ENCODE data around the gene KCNQ2. TPM values are rescaled to one million over a fixed set of nuclear protein-coding genes. Genes with fewer than 3 reads are reported as not detected.

The KCNQ2 gene
- total RNA-seq, 1 donor from 2014 or later: not detected

DNA sequence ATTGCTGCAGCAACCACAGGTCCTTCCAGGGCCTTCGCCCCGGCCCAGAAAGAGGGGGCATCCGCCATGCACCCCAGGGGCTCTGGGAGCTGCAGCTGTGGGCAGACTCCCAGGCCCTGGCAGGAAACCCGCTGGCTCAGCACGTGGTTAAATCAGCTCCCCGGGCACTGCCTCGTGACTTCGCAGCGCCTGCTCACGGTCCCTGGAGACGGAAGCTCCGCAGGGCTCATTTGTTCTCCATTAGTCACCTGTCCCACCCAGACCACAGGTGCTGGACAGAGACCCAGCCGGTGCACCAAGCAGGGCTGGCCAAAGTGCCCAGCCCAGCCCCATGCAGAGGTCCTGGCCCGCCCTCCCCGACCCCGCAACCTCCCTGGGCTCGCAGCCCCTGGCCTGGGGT is 14.7 kb downstream of the KCNQ2 start:
- TF ChIP-seq, protein P1, sequence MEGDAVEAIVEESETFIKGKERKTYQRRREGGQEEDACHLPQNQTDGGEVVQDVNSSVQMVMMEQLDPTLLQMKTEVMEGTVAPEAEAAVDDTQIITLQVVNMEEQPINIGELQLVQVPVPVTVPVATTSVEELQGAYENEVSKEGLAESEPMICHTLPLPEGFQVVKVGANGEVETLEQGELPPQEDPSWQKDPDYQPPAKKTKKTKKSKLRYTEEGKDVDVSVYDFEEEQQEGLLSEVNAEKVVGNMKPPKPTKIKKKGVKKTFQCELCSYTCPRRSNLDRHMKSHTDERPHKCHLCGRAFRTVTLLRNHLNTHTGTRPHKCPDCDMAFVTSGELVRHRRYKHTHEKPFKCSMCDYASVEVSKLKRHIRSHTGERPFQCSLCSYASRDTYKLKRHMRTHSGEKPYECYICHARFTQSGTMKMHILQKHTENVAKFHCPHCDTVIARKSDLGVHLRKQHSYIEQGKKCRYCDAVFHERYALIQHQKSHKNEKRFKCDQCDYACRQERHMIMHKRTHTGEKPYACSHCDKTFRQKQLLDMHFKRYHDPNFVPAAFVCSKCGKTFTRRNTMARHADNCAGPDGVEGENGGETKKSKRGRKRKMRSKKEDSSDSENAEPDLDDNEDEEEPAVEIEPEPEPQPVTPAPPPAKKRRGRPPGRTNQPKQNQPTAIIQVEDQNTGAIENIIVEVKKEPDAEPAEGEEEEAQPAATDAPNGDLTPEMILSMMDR (IDR thresholded peaks at IDR 0.05; ENCODE audit: insufficient read depth, low read length, severe bottlenecking): no peak
- H3K36me3 ChIP-seq (ENCODE audit: control insufficient read depth, insufficient read depth, low read length): no peaks in the 10 kb centered on the region
- no peak for FAIRE-seq
- H3K27me3 ChIP-seq (ENCODE audit: control insufficient read depth, insufficient read depth, low read length): peaks cover 2% of the 10 kb centered on the region
- H3K4me3 ChIP-seq (ENCODE audit: low read depth, low read length): no peak overlapping the region
- peak; percentile 12 for DNase-seq (ENCODE audit: low read depth)

DNA sequence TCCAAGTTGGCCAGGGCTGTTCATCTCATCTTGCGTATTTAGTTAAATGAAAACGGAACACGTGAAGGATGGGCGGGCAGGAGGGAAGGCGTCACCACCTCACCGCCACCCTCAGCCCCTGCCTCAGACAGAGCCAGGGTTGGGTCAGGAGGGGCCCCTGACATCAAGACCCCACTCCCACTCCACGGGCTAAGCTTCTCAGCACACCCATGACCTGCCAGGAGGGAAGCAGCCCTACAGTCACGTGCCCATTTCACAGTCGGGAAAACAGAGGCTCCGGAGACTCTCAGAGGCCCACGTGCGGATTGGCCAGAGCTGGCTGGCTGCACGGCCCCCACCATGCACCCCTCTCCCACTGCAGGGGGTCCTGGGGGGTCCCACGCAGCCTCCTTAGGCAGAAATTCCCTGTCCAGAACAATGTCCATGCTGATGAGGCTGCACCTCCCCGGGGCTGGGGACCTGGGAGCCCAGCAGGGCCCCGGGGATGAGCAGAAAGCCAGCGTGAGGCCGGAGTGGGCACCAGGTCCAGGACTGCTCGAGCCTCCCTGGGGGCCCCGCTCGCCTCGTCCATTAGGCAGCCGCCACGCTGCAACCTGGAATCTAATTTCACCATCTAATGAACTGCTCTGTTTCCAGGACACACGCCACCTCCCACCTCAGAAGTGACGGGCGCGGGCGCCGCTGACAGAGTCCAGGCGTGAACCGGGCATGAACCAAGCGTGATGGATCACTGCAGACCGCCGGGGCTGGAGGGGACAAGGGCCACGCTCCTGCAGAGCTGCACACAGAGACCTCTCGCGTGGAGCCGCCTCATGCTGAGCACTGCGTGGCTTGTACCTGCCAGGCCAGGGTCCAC is 15.8 kb downstream of the KCNQ2 start:
- Histone ChIP-seq H3K27me3 (ENCODE audit: control insufficient read depth, insufficient read depth, low read length) (peaks cover 2% of the 10 kb centered on the region), H3K4me3 (ENCODE audit: low read depth, low read length) (no peak overlapping the region), H3K36me3 (ENCODE audit: control insufficient read depth, insufficient read depth, low read length) (no peaks in the 10 kb centered on the region)
- TF ChIP-seq, protein P1 (IDR thresholded peaks at IDR 0.05; ENCODE audit: insufficient read depth, low read length, severe bottlenecking): no peak
- DNase-seq (ENCODE audit: low read depth) (no peak), FAIRE-seq (no peak)

DNA sequence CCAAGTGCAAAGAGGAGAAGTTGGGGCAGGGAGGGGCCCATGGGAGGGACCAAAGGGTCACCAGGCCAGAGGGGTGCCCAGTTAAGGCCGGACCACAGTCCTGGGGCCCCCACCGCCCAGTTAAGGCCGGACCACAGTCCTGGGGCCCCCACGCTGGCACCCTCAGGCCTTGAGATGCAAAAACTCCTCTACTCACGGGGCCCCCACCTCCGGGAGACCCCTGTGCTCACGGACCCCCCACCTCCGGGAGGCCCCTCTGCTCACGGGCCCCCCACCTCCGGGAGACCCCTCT is 16.9 kb downstream of the KCNQ2 start:
- Histone ChIP-seq H3K36me3 (ENCODE audit: control insufficient read depth, insufficient read depth, low read length) (no peaks in the 10 kb centered on the region), H3K4me3 (ENCODE audit: low read depth, low read length) (no peak overlapping the region), H3K27me3 (ENCODE audit: control insufficient read depth, insufficient read depth, low read length) (no peaks in the 10 kb centered on the region)
- DNase-seq (ENCODE audit: low read depth) (no peak), FAIRE-seq (no peak)
- TF ChIP-seq, protein P1 (IDR thresholded peaks at IDR 0.05; ENCODE audit: insufficient read depth, low read length, severe bottlenecking): no peak

DNA sequence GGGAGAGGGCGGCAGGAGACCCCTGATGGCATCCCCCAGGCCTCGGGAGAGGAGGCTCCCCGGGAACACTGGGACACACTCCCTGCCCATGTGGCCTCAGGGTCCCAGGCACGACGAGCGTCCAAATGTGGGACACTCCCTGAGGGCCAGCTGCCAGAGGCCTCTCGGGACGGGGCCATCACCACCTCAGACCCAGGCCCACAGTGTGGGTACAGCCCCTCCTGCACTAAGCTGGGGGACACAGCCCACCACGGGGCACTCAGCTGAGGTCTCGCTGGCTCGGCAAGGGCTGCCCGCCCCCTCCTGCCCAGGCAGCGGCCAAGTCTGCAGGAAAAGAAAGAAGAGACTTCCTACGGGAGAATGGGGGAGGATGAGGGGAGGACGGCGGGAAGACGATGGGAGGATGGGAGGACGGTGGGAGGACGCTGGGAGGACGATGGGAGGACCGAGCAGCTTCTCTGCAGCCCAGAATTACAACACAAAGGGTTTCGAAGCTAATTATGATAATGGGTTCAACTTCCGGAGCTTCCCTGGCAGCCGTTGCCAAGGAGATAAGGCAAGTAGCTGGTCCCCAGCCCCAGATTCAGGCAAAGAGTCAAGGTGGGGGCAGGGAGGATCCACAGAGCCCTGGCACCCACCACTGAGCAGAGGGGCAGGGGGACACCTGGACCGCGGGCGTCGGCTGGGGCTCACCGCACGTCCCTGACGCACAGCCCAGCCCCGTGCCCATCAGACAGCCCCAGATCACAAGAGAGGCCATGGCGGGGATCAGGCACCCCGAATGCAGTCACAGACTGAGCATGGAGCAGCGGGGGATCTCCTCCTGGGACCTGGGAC is 17.5 kb downstream of the KCNQ2 start:
- Histone ChIP-seq H3K4me3 (ENCODE audit: low read depth, low read length) (no peak overlapping the region), H3K36me3 (ENCODE audit: control insufficient read depth, insufficient read depth, low read length) (no peaks in the 10 kb centered on the region), H3K27me3 (ENCODE audit: control insufficient read depth, insufficient read depth, low read length) (no peaks in the 10 kb centered on the region)
- FAIRE-seq (no peak), DNase-seq (ENCODE audit: low read depth) (no peak)
- TF ChIP-seq, protein P1 (IDR thresholded peaks at IDR 0.05; ENCODE audit: insufficient read depth, low read length, severe bottlenecking): no peak

DNA sequence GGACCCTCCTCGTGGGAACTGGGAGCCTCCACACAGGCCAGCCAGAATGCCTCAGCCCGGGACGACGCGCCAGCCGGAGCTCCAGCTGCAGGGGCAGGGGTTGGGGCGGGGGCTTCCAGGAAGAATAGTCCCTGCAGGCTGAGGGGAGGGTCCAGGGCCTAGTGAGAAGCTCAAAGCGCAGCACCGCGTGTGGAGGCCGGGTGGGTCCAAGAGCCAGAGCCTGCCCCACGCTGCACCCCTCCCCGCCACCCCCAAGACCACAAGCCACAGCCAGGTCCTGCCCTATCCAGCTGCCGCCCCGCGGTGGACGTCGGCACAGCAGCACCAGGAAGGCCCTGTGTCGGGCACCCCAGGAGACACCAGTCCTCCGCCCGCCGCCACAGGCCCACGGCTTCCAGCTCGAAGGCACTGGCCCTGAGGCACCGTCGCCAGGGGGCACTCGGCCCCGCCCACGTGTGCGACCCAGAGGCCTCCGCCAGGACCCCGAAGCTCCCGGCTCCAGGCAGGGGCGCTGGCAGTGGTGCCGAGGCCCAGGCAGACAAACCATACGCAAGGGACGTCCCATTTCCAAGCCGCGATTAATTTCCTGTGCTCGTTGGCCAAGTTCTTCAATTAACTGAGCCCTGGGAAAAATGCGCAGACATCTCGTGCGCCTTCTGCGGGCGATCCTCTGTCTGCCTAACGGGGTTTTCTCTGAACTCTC is 19.5 kb downstream of the KCNQ2 start:
- Histone ChIP-seq H3K27me3 (ENCODE audit: control insufficient read depth, insufficient read depth, low read length) (no peaks in the 10 kb centered on the region), H3K4me3 (ENCODE audit: low read depth, low read length) (no peak overlapping the region), H3K36me3 (ENCODE audit: control insufficient read depth, insufficient read depth, low read length) (no peaks in the 10 kb centered on the region)
- TF ChIP-seq, protein P1 (IDR thresholded peaks at IDR 0.05; ENCODE audit: insufficient read depth, low read length, severe bottlenecking): no peak
- DNase-seq (ENCODE audit: low read depth): no peak
- no peak for FAIRE-seq

Measured in bronchial epithelial cell (primary cell).